Astrocyte of the spinal cord (primary cell): ENCODE results near the gene FBXW8.

Source experiments
- DNase-seq: peaks from one replicate; pipeline ENCODE4 v3.0.0; 2011; ENCODE audit warnings: low read depth, low spot score
- H3K4me3 ChIP-seq: 2 replicates; pipeline ENCODE4 v1.5.1; 2011; ENCODE audit warnings: low read depth, mild to moderate bottlenecking, low read length, moderate library complexity
- in situ Hi-C: cut with HindIII; loops from 2 replicates; pipeline ENCODE4 v1.10.0; 2017; ENCODE audit warnings: low sequenced_read_pairs
- TF ChIP-seq, protein P1 (sequence below): IDR thresholded peaks from 2 replicates; pipeline ENCODE4 v1.5.1; 2012; ENCODE audit warnings: low read depth, mild to moderate bottlenecking, low read length, inconsistent platforms

FBXW8 gene

DNA sequence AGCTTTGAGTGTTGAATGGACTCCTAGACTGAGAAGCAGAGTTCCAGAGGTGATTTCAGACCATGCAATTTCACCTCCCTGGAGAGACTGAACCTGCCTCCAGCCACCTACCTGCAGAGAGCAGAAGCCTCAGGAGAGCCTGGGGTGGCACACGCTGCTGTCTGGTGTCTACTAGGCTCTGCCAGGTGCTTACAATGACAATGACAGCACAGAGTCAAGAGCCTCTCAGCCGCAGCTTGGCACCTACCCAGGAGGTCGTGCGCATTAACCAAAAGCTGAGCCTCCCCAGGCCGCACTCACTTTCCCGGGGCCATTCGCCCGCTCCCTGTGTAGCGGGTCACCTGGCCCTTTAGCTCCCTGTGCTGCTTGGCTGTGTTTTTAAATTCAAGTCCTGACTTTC lies 125.3 kb downstream of the FBXW8 start:
- in situ Hi-C loops, result no loop called here
- DNase-seq, result no peak
- H3K4me3 ChIP-seq, result no peak overlapping the region
- TF ChIP-seq, protein P1, sequence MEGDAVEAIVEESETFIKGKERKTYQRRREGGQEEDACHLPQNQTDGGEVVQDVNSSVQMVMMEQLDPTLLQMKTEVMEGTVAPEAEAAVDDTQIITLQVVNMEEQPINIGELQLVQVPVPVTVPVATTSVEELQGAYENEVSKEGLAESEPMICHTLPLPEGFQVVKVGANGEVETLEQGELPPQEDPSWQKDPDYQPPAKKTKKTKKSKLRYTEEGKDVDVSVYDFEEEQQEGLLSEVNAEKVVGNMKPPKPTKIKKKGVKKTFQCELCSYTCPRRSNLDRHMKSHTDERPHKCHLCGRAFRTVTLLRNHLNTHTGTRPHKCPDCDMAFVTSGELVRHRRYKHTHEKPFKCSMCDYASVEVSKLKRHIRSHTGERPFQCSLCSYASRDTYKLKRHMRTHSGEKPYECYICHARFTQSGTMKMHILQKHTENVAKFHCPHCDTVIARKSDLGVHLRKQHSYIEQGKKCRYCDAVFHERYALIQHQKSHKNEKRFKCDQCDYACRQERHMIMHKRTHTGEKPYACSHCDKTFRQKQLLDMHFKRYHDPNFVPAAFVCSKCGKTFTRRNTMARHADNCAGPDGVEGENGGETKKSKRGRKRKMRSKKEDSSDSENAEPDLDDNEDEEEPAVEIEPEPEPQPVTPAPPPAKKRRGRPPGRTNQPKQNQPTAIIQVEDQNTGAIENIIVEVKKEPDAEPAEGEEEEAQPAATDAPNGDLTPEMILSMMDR, result no peak

GRCh38 chr12:117036547-117036946 lies 125.8 kb downstream of the FBXW8 start:
- TF ChIP-seq, protein P1, result no peak
- in situ Hi-C loops, result no loop called here
- no peak overlapping the region for H3K4me3 ChIP-seq
- no peak for DNase-seq

DNA sequence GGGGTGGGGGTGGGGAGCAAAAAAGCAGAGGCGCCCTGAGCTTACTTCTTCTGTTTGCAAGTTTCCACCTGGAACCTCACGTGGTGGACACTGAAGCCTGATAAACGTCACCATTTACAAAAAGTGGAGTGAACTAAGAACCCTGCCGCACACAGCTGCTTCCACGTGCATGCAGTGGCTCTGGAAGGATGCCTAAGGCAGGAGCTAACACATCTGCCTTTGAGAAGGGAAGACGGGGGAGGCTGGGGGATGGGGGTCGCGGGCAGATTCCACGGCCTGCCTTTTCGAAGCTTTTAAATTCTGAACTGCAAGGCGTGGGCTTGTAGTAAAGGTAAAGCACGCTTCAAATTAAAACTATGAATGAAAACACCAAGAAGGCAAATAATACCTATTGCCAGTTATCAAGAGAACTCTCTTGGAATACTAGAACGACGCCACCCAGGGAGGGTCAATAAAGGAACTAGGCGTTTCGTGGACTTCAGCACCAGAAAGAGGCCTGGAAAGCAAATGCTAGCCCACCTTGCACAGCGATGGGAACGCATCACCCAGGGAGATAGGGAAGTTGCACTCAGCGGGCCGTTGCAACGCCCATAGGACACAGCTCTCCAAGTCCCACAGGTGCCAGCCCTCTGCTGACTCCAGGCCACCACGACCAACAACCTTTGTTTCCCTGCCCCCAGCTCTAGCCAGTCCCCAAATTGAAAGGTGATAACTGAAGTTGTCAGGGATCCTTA lies 126.7 kb downstream of the FBXW8 start:
- no peak for DNase-seq
- TF ChIP-seq, protein P1, result no peak
- in situ Hi-C loops, result no loop called here
- H3K4me3 ChIP-seq, result no peak overlapping the region

- in situ Hi-C loops, result no loop called here
- DNase-seq, result no peak
- no peak overlapping the region for H3K4me3 ChIP-seq
- TF ChIP-seq, protein P1, result no peak
Observed at GRCh38 chr12:117038023-117038680, 127.4 kb downstream of the FBXW8 start.

GRCh38 chr12:117038919-117039318 lies 128.2 kb downstream of the FBXW8 start:
- H3K4me3 ChIP-seq, result no peak overlapping the region
- in situ Hi-C loops, result no loop called here
- TF ChIP-seq, protein P1, result no peak
- no peak for DNase-seq

GRCh38 chr12:117039891-117040309 lies 129.2 kb downstream of the FBXW8 start:
- DNase-seq, result no peak
- TF ChIP-seq, protein P1, result no peak
- no peak overlapping the region for H3K4me3 ChIP-seq
- in situ Hi-C loops, result no loop called here
